RWPE1 (cell line): Measurements from ENCODE around the gene GPR161.

Experiments used
- CTCF ChIA-PET: fragments of 350-600 bp; sonication (Branson Sonifier 250); formaldehyde crosslinking; extraction: SDS; loops from one replicate; lab custom pipeline; 2021; lab: Yijun Ruan, JAX
- POLR2A ChIA-PET: fragments of 400-600 bp; formaldehyde crosslinking; extraction: SDS; loops from one replicate; lab custom pipeline; 2020; ENCODE audit warnings: antibody characterized with exemption; ENCODE audit not compliant: low non-redundant PET; lab: Yijun Ruan, JAX
- DNase-seq: peaks from one replicate; pipeline ENCODE4 v3.0.0; 2012; ENCODE audit warnings: low spot score
- H3K27ac ChIP-seq: fragments of 450-650 bp; 2 replicates; pipeline ENCODE4 v1.5.1; 2017
- TF ChIP-seq, protein P1 (sequence below): fragments of 450-650 bp; conservative IDR thresholded peaks from 2 replicates; pipeline ENCODE4 v1.5.1; 2017; ENCODE audit warnings: low read depth, mild to moderate bottlenecking

The GPR161 gene

GRCh38 chr1:168102487-168102886 is 34.2 kb downstream of the GPR161 start:
- CTCF ChIA-PET: interaction anchor here (0.6 kb wide), 1 partner anchor 133 kb away, joined by 3 read pairs; no protein-coding TSS in a partner anchor
- H3K27ac ChIP-seq: no peak overlapping the region
- no peak for DNase-seq
- TF ChIP-seq, protein P1, sequence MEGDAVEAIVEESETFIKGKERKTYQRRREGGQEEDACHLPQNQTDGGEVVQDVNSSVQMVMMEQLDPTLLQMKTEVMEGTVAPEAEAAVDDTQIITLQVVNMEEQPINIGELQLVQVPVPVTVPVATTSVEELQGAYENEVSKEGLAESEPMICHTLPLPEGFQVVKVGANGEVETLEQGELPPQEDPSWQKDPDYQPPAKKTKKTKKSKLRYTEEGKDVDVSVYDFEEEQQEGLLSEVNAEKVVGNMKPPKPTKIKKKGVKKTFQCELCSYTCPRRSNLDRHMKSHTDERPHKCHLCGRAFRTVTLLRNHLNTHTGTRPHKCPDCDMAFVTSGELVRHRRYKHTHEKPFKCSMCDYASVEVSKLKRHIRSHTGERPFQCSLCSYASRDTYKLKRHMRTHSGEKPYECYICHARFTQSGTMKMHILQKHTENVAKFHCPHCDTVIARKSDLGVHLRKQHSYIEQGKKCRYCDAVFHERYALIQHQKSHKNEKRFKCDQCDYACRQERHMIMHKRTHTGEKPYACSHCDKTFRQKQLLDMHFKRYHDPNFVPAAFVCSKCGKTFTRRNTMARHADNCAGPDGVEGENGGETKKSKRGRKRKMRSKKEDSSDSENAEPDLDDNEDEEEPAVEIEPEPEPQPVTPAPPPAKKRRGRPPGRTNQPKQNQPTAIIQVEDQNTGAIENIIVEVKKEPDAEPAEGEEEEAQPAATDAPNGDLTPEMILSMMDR: no peak
- POLR2A ChIA-PET: no interaction called here

DNA sequence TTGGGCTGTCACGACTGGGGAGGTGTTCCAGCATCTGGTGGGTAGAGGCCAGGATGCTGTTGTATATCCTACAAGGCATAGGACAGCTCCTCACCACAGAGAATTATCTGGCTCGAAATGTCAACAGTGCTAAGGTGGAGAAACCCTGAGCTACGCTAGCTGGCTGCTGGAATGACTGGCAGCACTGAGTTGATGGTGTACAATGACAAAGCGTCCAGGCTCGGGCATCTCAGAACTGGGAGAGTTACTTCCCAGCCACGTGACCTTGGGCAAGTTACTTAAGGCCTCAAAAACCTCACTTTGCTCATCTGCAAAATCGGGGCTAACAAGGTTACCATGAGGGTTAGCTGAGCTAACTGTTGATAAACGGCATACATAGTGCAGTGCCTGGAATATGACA is 35.4 kb downstream of the GPR161 start:
- POLR2A ChIA-PET: no interaction called here
- CTCF ChIA-PET: interaction anchor here (1.3 kb wide), 1 partner anchor 8 kb away, joined by 3 read pairs; no protein-coding TSS in a partner anchor
- TF ChIP-seq, protein P1: no peak
- DNase-seq: no peak
- no peak overlapping the region for H3K27ac ChIP-seq

- TF ChIP-seq, protein P1: no peak
- POLR2A ChIA-PET: no interaction called here
- no peak for DNase-seq
- H3K27ac ChIP-seq: no peak overlapping the region
- CTCF ChIA-PET: interaction anchor here (1.3 kb wide), 1 partner anchor 7 kb away, joined by 3 read pairs; no protein-coding TSS in a partner anchor
These were observed 36.3 kb downstream of the GPR161 start for GRCh38 chr1:168100315-168101002.

DNA sequence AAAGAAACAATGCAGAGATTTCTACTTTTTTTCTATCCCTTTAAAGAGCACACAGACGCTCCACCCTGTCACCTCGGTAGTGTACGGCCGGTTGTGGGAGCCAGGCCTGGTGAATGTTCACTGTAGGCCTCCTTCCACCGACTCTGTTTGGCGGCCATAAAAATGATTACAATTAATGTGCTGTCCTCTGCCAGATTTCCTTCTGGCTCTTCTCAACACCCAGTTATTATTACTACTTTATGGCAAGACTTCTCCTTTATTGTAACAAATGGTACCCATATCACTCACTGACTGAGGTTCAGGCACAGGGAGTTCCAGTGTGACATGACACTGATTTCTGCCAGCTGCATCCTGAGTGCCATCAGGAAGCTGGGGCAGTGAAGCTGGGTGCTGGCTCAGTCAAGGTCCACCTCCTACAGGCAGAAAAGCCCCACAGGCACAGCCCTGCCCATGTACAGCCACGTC is 37.4 kb downstream of the GPR161 start:
- ChIA-PET CTCF (no interaction called here), POLR2A (no interaction called here)
- DNase-seq: no peak
- no peak overlapping the region for H3K27ac ChIP-seq
- TF ChIP-seq, protein P1: no peak

GRCh38 chr1:168098534-168099320 is 38.0 kb downstream of the GPR161 start:
- ChIA-PET POLR2A (no interaction called here), CTCF (no interaction called here)
- TF ChIP-seq, protein P1: no peak
- DNase-seq: no peak
- H3K27ac ChIP-seq: no peak overlapping the region

DNA sequence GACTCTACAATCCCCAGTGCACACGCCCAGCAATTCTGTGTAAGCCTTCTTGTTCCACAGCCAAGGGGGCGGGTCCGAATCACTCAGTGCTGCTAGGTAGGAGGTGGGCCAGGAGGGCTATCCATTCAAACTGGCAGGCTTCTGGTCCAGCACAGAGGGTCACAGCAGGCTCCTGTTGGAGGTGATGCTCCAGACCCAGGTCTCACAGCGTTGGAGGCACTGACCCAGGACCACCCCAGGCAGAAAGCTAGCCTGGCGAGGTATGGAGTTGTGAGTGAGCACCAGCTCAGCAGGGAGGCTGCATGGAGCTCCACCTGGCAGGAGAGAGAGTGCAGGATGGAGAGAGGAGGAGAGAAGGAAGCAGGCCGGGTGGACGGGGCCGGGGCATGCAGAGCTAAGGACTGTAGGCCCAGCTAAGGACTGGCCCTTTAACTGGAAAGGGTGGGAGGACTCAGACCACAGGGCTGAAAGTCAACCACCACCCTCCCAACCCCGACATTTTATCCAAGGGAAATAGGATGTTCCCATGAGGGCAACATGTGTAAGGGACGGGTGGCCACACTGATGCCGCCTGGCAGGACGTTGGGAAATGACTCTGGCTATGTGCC is 38.7 kb downstream of the GPR161 start:
- CTCF ChIA-PET: interaction anchor here (0.6 kb wide), 1 partner anchor 479 kb away, joined by 3 read pairs; no protein-coding TSS in a partner anchor
- no peak overlapping the region; the same call in 1 of the 2 replicates for H3K27ac ChIP-seq

More for the DNA sequence above, 38.7 kb downstream of the GPR161 start:
- DNase-seq: no peak
- TF ChIP-seq, protein P1: no peak
- POLR2A ChIA-PET: no interaction called here
